Measurements from ENCODE around the gene PDP2. TPM values are rescaled to one million over a fixed set of nuclear protein-coding genes. Genes with fewer than 3 reads are reported as not detected.

PDP2 gene
- total RNA-seq, 1 experiment from 2014 or later: 28.4 TPM

DNA sequence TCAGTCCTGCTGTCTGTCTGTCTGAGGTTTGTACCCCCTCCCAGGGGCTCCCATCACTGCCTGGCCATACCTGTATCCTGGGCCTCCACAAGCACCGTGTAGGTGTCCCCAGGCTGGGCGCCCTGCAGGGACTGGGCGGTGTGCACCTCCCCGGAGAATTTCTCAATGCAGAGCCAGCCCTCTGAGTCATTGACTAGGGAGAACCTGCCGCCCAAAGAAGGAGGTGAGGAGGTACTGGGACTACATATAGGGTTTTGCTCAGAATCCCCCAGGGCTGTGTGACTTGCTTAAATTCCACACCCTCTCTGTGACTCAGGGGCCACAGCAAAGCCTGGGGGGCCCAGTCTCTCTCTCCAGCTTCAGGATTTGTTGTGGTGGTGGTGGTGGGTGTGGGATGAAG lies 30.8 kb downstream of the PDP2 start:
- Mint-ChIP-seq H3K9me3 (no peaks in the 10 kb centered on the region), H3K36me3 (no peaks in the 10 kb centered on the region), H3K27me3 (ENCODE audit: low read depth) (peaks cover 13% of the 10 kb centered on the region), H3K4me1 (no peaks in the 10 kb centered on the region), H3K27ac (no peak overlapping the region), H3K4me3 (no peak overlapping the region)
- ChIA-PET POLR2A (no interaction called here), CTCF (interaction anchor here (0.7 to 4.8 kb wide), 11 partner anchors 9 to 244 kb away, joined by 4 to 53 read pairs (median 22); partner anchors contain the start of genes CDH16, CES3, NAE1 and PDP2)
- ATAC-seq: no peak
- TF ChIP-seq TEAD4 (CRISPR knock-in tag; IDR thresholded peaks at IDR 0.05) (no peak), ATF1 (CRISPR knock-in tag; IDR thresholded peaks at IDR 0.05) (no peak), HMGA2 (CRISPR knock-in tag; IDR thresholded peaks at IDR 0.05) (no peak), ZNF423 (CRISPR knock-in tag; IDR thresholded peaks at IDR 0.05) (no peak), ZNF232 (CRISPR knock-in tag; IDR thresholded peaks at IDR 0.05) (no peak), FOXJ3 (CRISPR knock-in tag; IDR thresholded peaks at IDR 0.05; ENCODE audit: borderline replicate concordance) (no peak), RELA (CRISPR knock-in tag; IDR thresholded peaks at IDR 0.05; ENCODE audit: borderline replicate concordance) (no peak), KAT7 (CRISPR knock-in tag; IDR thresholded peaks at IDR 0.05; ENCODE audit: borderline replicate concordance) (no peak)
- TF ChIP-seq, protein P1, sequence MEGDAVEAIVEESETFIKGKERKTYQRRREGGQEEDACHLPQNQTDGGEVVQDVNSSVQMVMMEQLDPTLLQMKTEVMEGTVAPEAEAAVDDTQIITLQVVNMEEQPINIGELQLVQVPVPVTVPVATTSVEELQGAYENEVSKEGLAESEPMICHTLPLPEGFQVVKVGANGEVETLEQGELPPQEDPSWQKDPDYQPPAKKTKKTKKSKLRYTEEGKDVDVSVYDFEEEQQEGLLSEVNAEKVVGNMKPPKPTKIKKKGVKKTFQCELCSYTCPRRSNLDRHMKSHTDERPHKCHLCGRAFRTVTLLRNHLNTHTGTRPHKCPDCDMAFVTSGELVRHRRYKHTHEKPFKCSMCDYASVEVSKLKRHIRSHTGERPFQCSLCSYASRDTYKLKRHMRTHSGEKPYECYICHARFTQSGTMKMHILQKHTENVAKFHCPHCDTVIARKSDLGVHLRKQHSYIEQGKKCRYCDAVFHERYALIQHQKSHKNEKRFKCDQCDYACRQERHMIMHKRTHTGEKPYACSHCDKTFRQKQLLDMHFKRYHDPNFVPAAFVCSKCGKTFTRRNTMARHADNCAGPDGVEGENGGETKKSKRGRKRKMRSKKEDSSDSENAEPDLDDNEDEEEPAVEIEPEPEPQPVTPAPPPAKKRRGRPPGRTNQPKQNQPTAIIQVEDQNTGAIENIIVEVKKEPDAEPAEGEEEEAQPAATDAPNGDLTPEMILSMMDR (IDR thresholded peaks at IDR 0.05): no peak
- TF ChIP-seq, protein P2, sequence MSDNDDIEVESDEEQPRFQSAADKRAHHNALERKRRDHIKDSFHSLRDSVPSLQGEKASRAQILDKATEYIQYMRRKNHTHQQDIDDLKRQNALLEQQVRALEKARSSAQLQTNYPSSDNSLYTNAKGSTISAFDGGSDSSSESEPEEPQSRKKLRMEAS (CRISPR knock-in tag; IDR thresholded peaks at IDR 0.05): no peak
- TF ChIP-seq, protein P3, sequence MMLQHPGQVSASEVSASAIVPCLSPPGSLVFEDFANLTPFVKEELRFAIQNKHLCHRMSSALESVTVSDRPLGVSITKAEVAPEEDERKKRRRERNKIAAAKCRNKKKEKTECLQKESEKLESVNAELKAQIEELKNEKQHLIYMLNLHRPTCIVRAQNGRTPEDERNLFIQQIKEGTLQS (CRISPR knock-in tag; conservative IDR thresholded peaks at IDR 0.05): no peak
- no peak for DNase-seq (ENCODE audit: low spot score)

DNA sequence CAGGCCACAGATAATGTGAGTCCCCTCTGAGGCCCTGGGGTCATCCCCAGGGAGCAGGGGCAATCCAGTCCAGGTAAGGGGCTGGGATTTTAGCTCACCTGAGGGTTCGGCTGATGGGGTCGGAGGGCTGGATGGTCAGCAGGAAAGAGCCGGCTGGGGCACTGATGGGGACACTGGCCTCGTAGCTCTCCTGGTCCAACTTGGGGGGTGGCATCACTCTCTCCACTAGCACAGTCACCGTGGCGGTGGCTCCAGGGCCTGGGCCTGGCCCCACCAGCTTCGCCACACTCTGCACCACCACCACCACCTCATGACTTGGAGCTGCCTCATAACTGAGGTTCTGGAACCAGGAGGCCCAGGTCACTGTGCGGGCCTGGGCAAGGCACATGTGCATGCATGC lies 31.5 kb downstream of the PDP2 start:
- Mint-ChIP-seq H3K4me1 (no peaks in the 10 kb centered on the region), H3K27ac (no peak overlapping the region), H3K36me3 (no peaks in the 10 kb centered on the region), H3K27me3 (ENCODE audit: low read depth) (peaks cover 13% of the 10 kb centered on the region), H3K4me3 (no peak overlapping the region), H3K9me3 (no peaks in the 10 kb centered on the region)
- no peak for TF ChIP-seq GTF2I (CRISPR knock-in tag; conservative IDR thresholded peaks at IDR 0.05)
- TF ChIP-seq, protein P4, sequence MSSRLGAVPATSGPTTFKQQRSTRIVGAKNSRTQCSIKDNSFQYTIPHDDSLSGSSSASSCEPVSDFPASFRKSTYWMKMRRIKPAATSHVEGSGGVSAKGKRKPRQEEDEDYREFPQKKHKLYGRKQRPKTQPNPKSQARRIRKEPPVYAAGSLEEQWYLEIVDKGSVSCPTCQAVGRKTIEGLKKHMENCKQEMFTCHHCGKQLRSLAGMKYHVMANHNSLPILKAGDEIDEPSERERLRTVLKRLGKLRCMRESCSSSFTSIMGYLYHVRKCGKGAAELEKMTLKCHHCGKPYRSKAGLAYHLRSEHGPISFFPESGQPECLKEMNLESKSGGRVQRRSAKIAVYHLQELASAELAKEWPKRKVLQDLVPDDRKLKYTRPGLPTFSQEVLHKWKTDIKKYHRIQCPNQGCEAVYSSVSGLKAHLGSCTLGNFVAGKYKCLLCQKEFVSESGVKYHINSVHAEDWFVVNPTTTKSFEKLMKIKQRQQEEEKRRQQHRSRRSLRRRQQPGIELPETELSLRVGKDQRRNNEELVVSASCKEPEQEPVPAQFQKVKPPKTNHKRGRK (CRISPR knock-in tag; IDR thresholded peaks at IDR 0.05; ENCODE audit: borderline replicate concordance): no peak
- TF ChIP-seq, protein P5, sequence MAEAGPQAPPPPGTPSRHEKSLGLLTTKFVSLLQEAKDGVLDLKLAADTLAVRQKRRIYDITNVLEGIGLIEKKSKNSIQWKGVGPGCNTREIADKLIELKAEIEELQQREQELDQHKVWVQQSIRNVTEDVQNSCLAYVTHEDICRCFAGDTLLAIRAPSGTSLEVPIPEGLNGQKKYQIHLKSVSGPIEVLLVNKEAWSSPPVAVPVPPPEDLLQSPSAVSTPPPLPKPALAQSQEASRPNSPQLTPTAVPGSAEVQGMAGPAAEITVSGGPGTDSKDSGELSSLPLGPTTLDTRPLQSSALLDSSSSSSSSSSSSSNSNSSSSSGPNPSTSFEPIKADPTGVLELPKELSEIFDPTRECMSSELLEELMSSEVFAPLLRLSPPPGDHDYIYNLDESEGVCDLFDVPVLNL (CRISPR knock-in tag; IDR thresholded peaks at IDR 0.05; ENCODE audit: borderline replicate concordance, low read depth): no peak
- no peak for TF ChIP-seq NFE2L1 (CRISPR knock-in tag; IDR thresholded peaks at IDR 0.05)
- TF ChIP-seq, protein P3 (CRISPR knock-in tag; conservative IDR thresholded peaks at IDR 0.05): no peak
- no peak for TF ChIP-seq SOX15 (CRISPR knock-in tag; IDR thresholded peaks at IDR 0.05)
- no peak for TF ChIP-seq IRF2 (CRISPR knock-in tag; IDR thresholded peaks at IDR 0.05; ENCODE audit: borderline replicate concordance, low read depth)
- TF ChIP-seq, protein P6, sequence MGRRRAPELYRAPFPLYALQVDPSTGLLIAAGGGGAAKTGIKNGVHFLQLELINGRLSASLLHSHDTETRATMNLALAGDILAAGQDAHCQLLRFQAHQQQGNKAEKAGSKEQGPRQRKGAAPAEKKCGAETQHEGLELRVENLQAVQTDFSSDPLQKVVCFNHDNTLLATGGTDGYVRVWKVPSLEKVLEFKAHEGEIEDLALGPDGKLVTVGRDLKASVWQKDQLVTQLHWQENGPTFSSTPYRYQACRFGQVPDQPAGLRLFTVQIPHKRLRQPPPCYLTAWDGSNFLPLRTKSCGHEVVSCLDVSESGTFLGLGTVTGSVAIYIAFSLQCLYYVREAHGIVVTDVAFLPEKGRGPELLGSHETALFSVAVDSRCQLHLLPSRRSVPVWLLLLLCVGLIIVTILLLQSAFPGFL (CRISPR knock-in tag; IDR thresholded peaks at IDR 0.05; ENCODE audit: borderline replicate concordance): no peak
- TF ChIP-seq TEAD1 (CRISPR knock-in tag; IDR thresholded peaks at IDR 0.05): no peak
- TF ChIP-seq NR3C1 (CRISPR knock-in tag; conservative IDR thresholded peaks at IDR 0.05; ENCODE audit: low read depth): no peak
- TF ChIP-seq, protein P7, sequence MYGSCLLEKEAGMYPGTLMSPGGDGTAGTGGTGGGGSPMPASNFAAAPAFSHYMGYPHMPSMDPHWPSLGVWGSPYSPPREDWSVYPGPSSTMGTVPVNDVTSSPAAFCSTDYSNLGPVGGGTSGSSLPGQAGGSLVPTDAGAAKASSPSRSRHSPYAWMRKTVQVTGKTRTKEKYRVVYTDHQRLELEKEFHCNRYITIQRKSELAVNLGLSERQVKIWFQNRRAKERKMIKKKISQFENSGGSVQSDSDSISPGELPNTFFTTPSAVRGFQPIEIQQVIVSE (CRISPR knock-in tag; IDR thresholded peaks at IDR 0.05; ENCODE audit: borderline replicate concordance): no peak
- no peak for TF ChIP-seq GRHL2 (CRISPR knock-in tag; IDR thresholded peaks at IDR 0.05; ENCODE audit: insufficient replicate concordance, severe bottlenecking)
- TF ChIP-seq RORB (CRISPR knock-in tag; IDR thresholded peaks at IDR 0.05): no peak
- no peak for TF ChIP-seq FOXJ3 (CRISPR knock-in tag; IDR thresholded peaks at IDR 0.05; ENCODE audit: borderline replicate concordance)
- TF ChIP-seq ZNF396 (CRISPR knock-in tag; IDR thresholded peaks at IDR 0.05; ENCODE audit: borderline replicate concordance): no peak
- TF ChIP-seq, protein P8, sequence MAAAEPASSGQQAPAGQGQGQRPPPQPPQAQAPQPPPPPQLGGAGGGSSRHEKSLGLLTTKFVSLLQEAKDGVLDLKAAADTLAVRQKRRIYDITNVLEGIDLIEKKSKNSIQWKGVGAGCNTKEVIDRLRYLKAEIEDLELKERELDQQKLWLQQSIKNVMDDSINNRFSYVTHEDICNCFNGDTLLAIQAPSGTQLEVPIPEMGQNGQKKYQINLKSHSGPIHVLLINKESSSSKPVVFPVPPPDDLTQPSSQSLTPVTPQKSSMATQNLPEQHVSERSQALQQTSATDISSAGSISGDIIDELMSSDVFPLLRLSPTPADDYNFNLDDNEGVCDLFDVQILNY (CRISPR knock-in tag; IDR thresholded peaks at IDR 0.05): no peak
- no peak for TF ChIP-seq MYBL2 (CRISPR knock-in tag; IDR thresholded peaks at IDR 0.05)
- TF ChIP-seq, protein P9, sequence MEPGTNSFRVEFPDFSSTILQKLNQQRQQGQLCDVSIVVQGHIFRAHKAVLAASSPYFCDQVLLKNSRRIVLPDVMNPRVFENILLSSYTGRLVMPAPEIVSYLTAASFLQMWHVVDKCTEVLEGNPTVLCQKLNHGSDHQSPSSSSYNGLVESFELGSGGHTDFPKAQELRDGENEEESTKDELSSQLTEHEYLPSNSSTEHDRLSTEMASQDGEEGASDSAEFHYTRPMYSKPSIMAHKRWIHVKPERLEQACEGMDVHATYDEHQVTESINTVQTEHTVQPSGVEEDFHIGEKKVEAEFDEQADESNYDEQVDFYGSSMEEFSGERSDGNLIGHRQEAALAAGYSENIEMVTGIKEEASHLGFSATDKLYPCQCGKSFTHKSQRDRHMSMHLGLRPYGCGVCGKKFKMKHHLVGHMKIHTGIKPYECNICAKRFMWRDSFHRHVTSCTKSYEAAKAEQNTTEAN (CRISPR knock-in tag; IDR thresholded peaks at IDR 0.05): no peak
- POLR2A ChIA-PET: no interaction called here
- CTCF ChIA-PET: interaction anchor here (0.6 to 4.8 kb wide), 3 partner anchors 13 to 259 kb away, joined by 3 to 53 read pairs (median 26); partner anchors contain the start of genes NOL3 and RRAD
- ATAC-seq (no peak), DNase-seq (ENCODE audit: low spot score) (no peak)

All from WTC11 (cell line).